Regular cardiac myocyte (primary cell): ENCODE results near the gene NRP1. TPM values are rescaled to one million over a fixed set of nuclear protein-coding genes. Genes with fewer than 3 reads are reported as not detected.

ENCODE experiments used
- total RNA-seq: library from RNA; depleted of rRNA; stranded (reverse); fragments of >200 nt; gene quantifications from 2 replicates; pipeline ENCODE4 v1.2.3, GENCODE V29; 2014

The NRP1 gene
- 418 and 458 TPM in 2 replicates for total RNA-seq

DNA sequence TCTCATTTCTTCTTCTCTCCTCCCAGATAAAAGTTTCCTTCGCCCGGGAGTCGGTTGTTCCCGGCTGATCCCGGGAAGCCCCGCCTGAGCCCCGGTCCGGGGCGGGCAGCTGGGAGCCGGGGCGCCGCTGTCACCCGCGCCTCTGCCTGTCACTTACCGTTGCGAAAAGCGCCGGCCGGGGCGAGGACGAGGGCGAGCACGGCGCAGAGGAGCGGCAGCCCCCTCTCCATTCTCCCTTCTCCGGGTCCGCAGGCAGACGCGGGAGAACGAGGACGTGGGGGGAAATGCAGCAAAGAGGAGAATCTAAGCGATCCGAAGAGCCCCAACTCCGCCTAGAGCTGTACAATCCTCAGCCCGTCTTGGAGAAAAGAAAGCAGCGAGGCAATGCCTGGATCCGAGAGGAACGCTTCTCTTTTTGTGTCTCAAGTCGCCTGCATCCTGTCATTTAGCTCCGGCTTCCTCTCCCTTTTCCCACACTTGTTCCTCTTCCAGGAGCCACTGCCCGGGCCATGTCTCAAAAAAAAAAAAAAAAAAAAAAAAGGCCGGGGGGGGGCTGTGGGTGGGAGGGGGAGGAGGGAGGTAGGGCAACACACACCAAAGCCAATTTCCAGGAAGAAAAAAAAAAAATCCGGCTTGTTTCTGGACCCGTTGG is at the start of gene NRP1:
NRP1 (minus strand) TSS at position 515 of the 652 bp plus-strand sequence; CDS start at position 230, 285 bp downstream.

